Measurements from ENCODE around the gene IKZF5.
A peak's percentile ranks its signal among the peaks of the same experiment; 100 is the strongest.

IKZF5 gene

GRCh38 chr10:123018531-123018930 lies 9.9 kb upstream of the IKZF5 start:
- no peak for DNase-seq (ENCODE audit: low read depth, low spot score)
- no peak overlapping the region for H3K4me3 ChIP-seq (ENCODE audit: low read length)

- DNase-seq (ENCODE audit: low read depth, low spot score), result no peak
- no peak overlapping the region for H3K4me3 ChIP-seq (ENCODE audit: low read length)
Observed at GRCh38 chr10:123017421-123018165, 9.0 kb upstream of the IKZF5 start.

- no peak for DNase-seq (ENCODE audit: low read depth, low spot score)
- no peak overlapping the region for H3K4me3 ChIP-seq (ENCODE audit: low read length)
Observed at GRCh38 chr10:123016228-123016627, 7.6 kb upstream of the IKZF5 start.

- H3K4me3 ChIP-seq (ENCODE audit: low read length), result no peak overlapping the region
- DNase-seq (ENCODE audit: low read depth, low spot score), result no peak
Observed at GRCh38 chr10:123014772-123015171, 6.2 kb upstream of the IKZF5 start.

- DNase-seq (ENCODE audit: low read depth, low spot score), result no peak
- no peak overlapping the region for H3K4me3 ChIP-seq (ENCODE audit: low read length)
Observed at GRCh38 chr10:123013456-123014419, 5.1 kb upstream of the IKZF5 start.

GRCh38 chr10:123011987-123012386 lies 3.4 kb upstream of the IKZF5 start:
- DNase-seq (ENCODE audit: low read depth, low spot score), result no peak
- H3K4me3 ChIP-seq (ENCODE audit: low read length), result no peak overlapping the region

- peak overlapping the region; percentile 84 for H3K4me3 ChIP-seq (ENCODE audit: low read length)
- DNase-seq (ENCODE audit: low read depth, low spot score), result no peak
Observed at GRCh38 chr10:123009105-123009820, 668 bp upstream of the IKZF5 start.

GRCh38 chr10:123007558-123008354 lies 839 bp downstream of the IKZF5 start:
- peak overlapping the region; percentile 84 for H3K4me3 ChIP-seq (ENCODE audit: low read length)
- DNase-seq (ENCODE audit: low read depth, low spot score), result peak; percentile 47

GRCh38 chr10:123004298-123004697 lies 4.3 kb downstream of the IKZF5 start:
- H3K4me3 ChIP-seq (ENCODE audit: low read length), result no peak overlapping the region
- no peak for DNase-seq (ENCODE audit: low read depth, low spot score)

GRCh38 chr10:123001370-123001769 lies 7.2 kb downstream of the IKZF5 start:
- H3K4me3 ChIP-seq (ENCODE audit: low read length), result no peak overlapping the region

GRCh38 chr10:123000155-123000554 lies 8.4 kb downstream of the IKZF5 start:
- no peak for DNase-seq (ENCODE audit: low read depth, low spot score)
- no peak overlapping the region for H3K4me3 ChIP-seq (ENCODE audit: low read length)

More at GRCh38 chr10:123001370-123001769, 7.2 kb downstream of the IKZF5 start:
- DNase-seq (ENCODE audit: low read depth, low spot score), result no peak

GRCh38 chr10:122999347-122999746 lies 9.2 kb downstream of the IKZF5 start:
- DNase-seq (ENCODE audit: low read depth, low spot score), result no peak
- H3K4me3 ChIP-seq (ENCODE audit: low read length), result no peak overlapping the region

GRCh38 chr10:122998934-122999333 lies 9.7 kb downstream of the IKZF5 start:
- H3K4me3 ChIP-seq (ENCODE audit: low read length), result no peak overlapping the region
- DNase-seq (ENCODE audit: low read depth, low spot score), result no peak

- no peak overlapping the region for H3K4me3 ChIP-seq (ENCODE audit: low read length)
- DNase-seq (ENCODE audit: low read depth, low spot score), result no peak
Observed at GRCh38 chr10:122998360-122998917, 10.2 kb downstream of the IKZF5 start.

- DNase-seq (ENCODE audit: low read depth, low spot score), result no peak
- H3K4me3 ChIP-seq (ENCODE audit: low read length), result no peak overlapping the region
Observed at GRCh38 chr10:122997864-122998263, 10.7 kb downstream of the IKZF5 start.

GRCh38 chr10:122995936-122996335 lies 12.7 kb downstream of the IKZF5 start:
- H3K4me3 ChIP-seq (ENCODE audit: low read length), result no peak overlapping the region
- DNase-seq (ENCODE audit: low read depth, low spot score), result no peak

- no peak overlapping the region for H3K4me3 ChIP-seq (ENCODE audit: low read length)
- DNase-seq (ENCODE audit: low read depth, low spot score), result no peak
Observed at GRCh38 chr10:122993797-122994336, 14.7 kb downstream of the IKZF5 start.

- DNase-seq (ENCODE audit: low read depth, low spot score), result no peak
- H3K4me3 ChIP-seq (ENCODE audit: low read length), result no peak overlapping the region
Observed at GRCh38 chr10:122992031-122992585, 16.5 kb downstream of the IKZF5 start.
